MCF 10A (cell line): ENCODE data around the gene IRF6. TPM values are rescaled to one million over a fixed set of nuclear protein-coding genes. Genes with fewer than 3 reads are reported as not detected.
A peak's percentile ranks its signal among the peaks of the same experiment; 100 is the strongest.

Experiments used
- BruUV-seq: library from RNA; stranded (reverse); fragments of 400-500 nt; replicated peaks from 2 replicates; lab custom pipeline; 2021; lab: Mats Ljungman, UMichigan
- CTCF ChIA-PET: fragments of 300-600 bp; sonication (Branson Sonifier 250); formaldehyde crosslinking; extraction: SDS; loops from one replicate; lab custom pipeline; 2021; ENCODE audit warnings: antibody characterized with exemption, inconsistent platforms; lab: Yijun Ruan, JAX
- POLR2A ChIA-PET: fragments of 300-600, 350-650 bp; sonication (Branson Sonifier 250); formaldehyde crosslinking; extraction: SDS; loops from one replicate; lab custom pipeline; 2020; ENCODE audit warnings: antibody characterized with exemption, inconsistent platforms; lab: Yijun Ruan, JAX
- DNase-seq: peaks from one replicate; pipeline ENCODE4 v3.0.0-alpha.2; 2018; ENCODE audit not compliant: unreplicated experiment
- H3K27ac Mint-ChIP-seq: one replicate; pipeline ENCODE4 v1.8.0; 2022; ENCODE audit warnings: mild to moderate bottlenecking, low read depth, mixed read lengths; ENCODE audit not compliant: unreplicated experiment
- H3K27me3 Mint-ChIP-seq: one replicate; pipeline ENCODE4 v1.8.0; 2022; ENCODE audit warnings: mixed read lengths; ENCODE audit not compliant: insufficient read depth, unreplicated experiment
- H3K36me3 Mint-ChIP-seq: one replicate; pipeline ENCODE4 v1.8.0; 2022; ENCODE audit warnings: mild to moderate bottlenecking, moderate library complexity, mixed read lengths; ENCODE audit not compliant: insufficient read depth, unreplicated experiment
- H3K4me1 Mint-ChIP-seq: one replicate; pipeline ENCODE4 v1.8.0; 2022; ENCODE audit warnings: mixed read lengths; ENCODE audit not compliant: insufficient read depth, unreplicated experiment
- H3K4me3 Mint-ChIP-seq: one replicate; pipeline ENCODE4 v1.8.0; 2022; ENCODE audit warnings: mild to moderate bottlenecking, moderate library complexity, mixed read lengths; ENCODE audit not compliant: unreplicated experiment
- H3K9me3 Mint-ChIP-seq: one replicate; pipeline ENCODE4 v1.8.0; 2022; ENCODE audit warnings: mixed read lengths; ENCODE audit not compliant: unreplicated experiment
- intact Hi-C: fragments of 100-400 bp; cut with micrococcal nuclease; formaldehyde crosslinking; loops from 2 replicates; pipeline ENCODE4 v1.14.1; 2022
- total RNA-seq: library from RNA; stranded (reverse); gene quantifications from 2 replicates; pipeline ENCODE4 v1.2.3, GENCODE V29; 2022
- TF ChIP-seq, protein P1 (sequence below): fragments of 200-600 bp; IDR thresholded peaks from one replicate; pipeline ENCODE4 v1.8.0; 2022; ENCODE audit warnings: antibody characterized with exemption, mild to moderate bottlenecking; ENCODE audit not compliant: unreplicated experiment

IRF6 gene
- total RNA-seq, 1 experiment from 2014 or later = 106 TPM

DNA sequence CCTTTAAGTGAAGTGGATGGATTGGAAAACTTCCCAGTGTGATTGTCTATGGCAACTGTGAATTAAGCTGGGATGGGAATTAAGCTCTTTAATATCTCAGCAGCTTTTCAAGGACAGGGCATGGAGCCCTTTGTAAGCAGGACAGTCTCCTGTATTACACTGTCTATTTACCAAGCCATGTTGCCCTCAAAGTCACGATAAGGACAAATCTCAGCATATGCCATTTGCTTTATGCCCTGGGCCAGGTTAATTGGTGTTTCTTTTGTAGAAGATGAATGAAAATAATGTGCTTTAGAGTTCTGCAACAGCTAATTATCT, 39.4 kb upstream of the IRF6 start:
- POLR2A ChIA-PET = interaction anchor here (0.7 to 11.5 kb wide), 13 partner anchors 8 to 42 kb away, joined by 3 to 205 read pairs (median 4); partner anchors contain the start of gene IRF6
- peaks cover 29% of the 10 kb centered on the region for H3K4me1 Mint-ChIP-seq
- intact Hi-C loops = no loop called here
- CTCF ChIA-PET = interaction anchor here (0.6 to 8.5 kb wide), 12 partner anchors 8 to 171 kb away, joined by 3 to 169 read pairs (median 5); no protein-coding TSS in a partner anchor
- peaks cover 88% of the 10 kb centered on the region for H3K36me3 Mint-ChIP-seq
- no peaks in the 10 kb centered on the region for H3K9me3 Mint-ChIP-seq
- DNase-seq = no peak
- peak overlapping the region; percentile 78 for H3K27ac Mint-ChIP-seq
- TF ChIP-seq, protein P1, sequence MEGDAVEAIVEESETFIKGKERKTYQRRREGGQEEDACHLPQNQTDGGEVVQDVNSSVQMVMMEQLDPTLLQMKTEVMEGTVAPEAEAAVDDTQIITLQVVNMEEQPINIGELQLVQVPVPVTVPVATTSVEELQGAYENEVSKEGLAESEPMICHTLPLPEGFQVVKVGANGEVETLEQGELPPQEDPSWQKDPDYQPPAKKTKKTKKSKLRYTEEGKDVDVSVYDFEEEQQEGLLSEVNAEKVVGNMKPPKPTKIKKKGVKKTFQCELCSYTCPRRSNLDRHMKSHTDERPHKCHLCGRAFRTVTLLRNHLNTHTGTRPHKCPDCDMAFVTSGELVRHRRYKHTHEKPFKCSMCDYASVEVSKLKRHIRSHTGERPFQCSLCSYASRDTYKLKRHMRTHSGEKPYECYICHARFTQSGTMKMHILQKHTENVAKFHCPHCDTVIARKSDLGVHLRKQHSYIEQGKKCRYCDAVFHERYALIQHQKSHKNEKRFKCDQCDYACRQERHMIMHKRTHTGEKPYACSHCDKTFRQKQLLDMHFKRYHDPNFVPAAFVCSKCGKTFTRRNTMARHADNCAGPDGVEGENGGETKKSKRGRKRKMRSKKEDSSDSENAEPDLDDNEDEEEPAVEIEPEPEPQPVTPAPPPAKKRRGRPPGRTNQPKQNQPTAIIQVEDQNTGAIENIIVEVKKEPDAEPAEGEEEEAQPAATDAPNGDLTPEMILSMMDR = no peak
- BruUV-seq = no TSS peak
- no peaks in the 10 kb centered on the region for H3K27me3 Mint-ChIP-seq
- no peak overlapping the region for H3K4me3 Mint-ChIP-seq

DNA sequence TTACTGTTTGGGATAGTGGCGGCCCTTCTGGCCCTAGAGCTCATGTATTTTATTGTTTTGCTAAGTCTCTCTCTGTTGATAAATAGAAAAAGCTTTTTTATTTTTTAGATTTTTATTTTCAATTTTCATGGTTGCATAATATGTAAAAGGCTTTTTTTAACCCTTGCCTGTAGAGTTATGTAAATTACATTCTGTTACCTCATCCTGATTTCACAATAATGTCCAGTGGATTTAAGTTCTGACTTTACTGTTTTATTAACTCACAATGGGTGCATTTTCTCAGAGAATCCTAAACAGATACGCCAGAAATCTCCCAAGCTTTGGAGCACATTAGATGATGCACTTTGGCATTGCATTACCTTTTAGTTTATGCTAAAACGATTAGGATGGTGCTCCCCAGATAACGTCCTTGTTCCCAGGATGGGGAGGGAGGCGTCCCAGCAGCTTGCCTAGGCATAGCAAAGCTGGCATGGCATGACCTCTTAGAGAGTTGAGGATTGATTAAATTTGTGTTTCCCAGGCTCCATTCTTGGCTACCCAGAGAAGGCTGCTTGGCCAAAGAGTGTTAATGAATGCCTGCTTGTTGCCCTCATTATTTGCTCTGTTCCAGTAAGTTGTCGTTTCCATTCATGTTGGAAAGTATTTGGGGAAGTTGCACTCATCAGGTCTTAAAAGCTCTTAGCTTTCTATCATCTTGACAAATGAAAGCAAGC, 38.9 kb upstream of the IRF6 start:
- H3K27ac Mint-ChIP-seq = no peak overlapping the region
- BruUV-seq = no TSS peak
- H3K4me1 Mint-ChIP-seq = peaks cover 29% of the 10 kb centered on the region
- POLR2A ChIA-PET = interaction anchor here (0.7 to 11.5 kb wide), 13 partner anchors 10 to 42 kb away, joined by 3 to 205 read pairs (median 4); partner anchors contain the start of genes IRF6 and UTP25
- intact Hi-C loops = no loop called here
- TF ChIP-seq, protein P1 = no peak
- no peaks in the 10 kb centered on the region for H3K9me3 Mint-ChIP-seq
- no peak for DNase-seq
- peaks cover 91% of the 10 kb centered on the region for H3K36me3 Mint-ChIP-seq
- H3K27me3 Mint-ChIP-seq = no peaks in the 10 kb centered on the region
- CTCF ChIA-PET = interaction anchor here (0.6 to 8.5 kb wide), 14 partner anchors 9 to 171 kb away, joined by 3 to 169 read pairs (median 4); no protein-coding TSS in a partner anchor
- H3K4me3 Mint-ChIP-seq = no peak overlapping the region

DNA sequence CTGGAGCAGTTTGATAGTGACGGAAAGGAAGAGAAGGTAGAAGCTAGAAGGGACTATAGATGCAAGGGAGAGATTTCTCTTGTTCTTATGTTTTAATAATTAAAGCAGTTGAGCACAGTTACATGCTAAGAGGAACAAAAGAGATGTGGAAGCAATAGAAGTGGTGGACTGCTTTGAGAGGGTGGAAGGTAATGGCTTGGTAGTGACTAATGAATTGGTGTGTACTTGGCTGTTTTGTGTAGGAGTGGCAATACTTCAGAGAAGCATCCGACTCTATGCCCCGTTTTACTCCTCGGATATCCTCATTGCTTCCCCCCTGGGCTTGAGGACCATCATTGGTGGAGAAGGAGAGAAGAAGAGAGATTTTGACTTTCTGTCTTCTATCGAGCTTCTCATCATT, 34.7 kb upstream of the IRF6 start:
- DNase-seq = no peak
- H3K36me3 Mint-ChIP-seq = peaks cover 99% of the 10 kb centered on the region
- no TSS peak for BruUV-seq
- intact Hi-C loops = no loop called here
- CTCF ChIA-PET = interaction anchor here (0.9 to 30.3 kb wide), 13 partner anchors 9 to 633 kb away, joined by 3 to 1144 read pairs (median 6); partner anchors contain the start of genes C1orf74, IRF6 and UTP25
- TF ChIP-seq, protein P1 = no peak
- H3K27me3 Mint-ChIP-seq = no peaks in the 10 kb centered on the region
- POLR2A ChIA-PET = interaction anchor here (0.5 to 11.5 kb wide), 23 partner anchors 10 to 1769 kb away, joined by 3 to 205 read pairs (median 8); partner anchors contain the start of genes C1orf74, IRF6 and UTP25
- H3K4me3 Mint-ChIP-seq = peak overlapping the region; percentile 29
- peaks cover 32% of the 10 kb centered on the region for H3K4me1 Mint-ChIP-seq
- H3K27ac Mint-ChIP-seq = peak overlapping the region; percentile 82
- H3K9me3 Mint-ChIP-seq = no peaks in the 10 kb centered on the region

DNA sequence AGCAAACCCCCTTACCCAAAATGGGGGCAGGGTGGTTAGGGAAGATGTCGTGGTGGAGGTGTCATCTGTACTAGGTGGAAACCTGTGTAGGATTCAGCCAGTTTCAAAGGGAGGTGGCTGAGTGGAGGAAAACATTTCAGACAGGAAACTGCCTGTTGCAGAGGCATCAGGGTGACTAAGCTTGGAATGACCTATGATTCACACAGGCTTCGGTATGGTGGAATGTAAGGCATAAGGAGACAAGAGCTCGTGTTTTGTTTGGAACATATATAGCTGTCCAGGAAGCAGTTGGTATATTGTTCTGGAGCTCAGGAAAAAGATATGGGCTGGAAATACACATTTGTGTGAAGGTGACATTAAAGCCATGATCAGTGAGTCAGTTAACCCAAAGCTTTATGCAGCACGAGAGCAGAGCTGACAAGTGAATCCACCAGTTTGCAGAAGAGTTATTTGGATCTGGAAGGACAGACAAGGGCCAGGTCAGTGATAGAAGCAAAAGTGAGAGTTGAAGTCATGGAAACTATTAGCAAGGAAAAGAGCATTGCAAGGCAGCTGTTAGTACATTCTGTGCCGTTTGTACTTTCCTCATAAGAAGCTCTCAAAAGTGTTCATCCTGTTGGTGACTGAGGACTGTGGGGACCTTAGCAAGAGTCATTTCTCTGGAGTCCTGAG, 34.1 kb upstream of the IRF6 start:
- DNase-seq = peak; percentile 99
- Mint-ChIP-seq H3K4me1 (peaks cover 30% of the 10 kb centered on the region), H3K9me3 (no peaks in the 10 kb centered on the region), H3K27me3 (no peaks in the 10 kb centered on the region), H3K36me3 (peaks cover 99% of the 10 kb centered on the region), H3K4me3 (peak overlapping the region; percentile 29), H3K27ac (peak overlapping the region; percentile 82)
- intact Hi-C loops = no loop called here
- ChIA-PET CTCF (interaction anchor here (0.6 to 30.3 kb wide), 14 partner anchors 9 to 632 kb away, joined by 3 to 1144 read pairs (median 5); partner anchors contain the start of genes C1orf74, IRF6 and UTP25), POLR2A (interaction anchor here (0.5 to 11.5 kb wide), 34 partner anchors 10 to 1769 kb away, joined by 3 to 205 read pairs (median 6); partner anchors contain the start of genes C1orf74, IRF6 and UTP25)
- BruUV-seq = TSS peak; percentile 14
- TF ChIP-seq, protein P1 = no peak
